ENCODE data around the gene ZNF335. TPM values are rescaled to one million over a fixed set of nuclear protein-coding genes. Genes with fewer than 3 reads are reported as not detected.

The ZNF335 gene
- total RNA-seq, 1 donor from 2014 or later: 19.1 TPM

DNA sequence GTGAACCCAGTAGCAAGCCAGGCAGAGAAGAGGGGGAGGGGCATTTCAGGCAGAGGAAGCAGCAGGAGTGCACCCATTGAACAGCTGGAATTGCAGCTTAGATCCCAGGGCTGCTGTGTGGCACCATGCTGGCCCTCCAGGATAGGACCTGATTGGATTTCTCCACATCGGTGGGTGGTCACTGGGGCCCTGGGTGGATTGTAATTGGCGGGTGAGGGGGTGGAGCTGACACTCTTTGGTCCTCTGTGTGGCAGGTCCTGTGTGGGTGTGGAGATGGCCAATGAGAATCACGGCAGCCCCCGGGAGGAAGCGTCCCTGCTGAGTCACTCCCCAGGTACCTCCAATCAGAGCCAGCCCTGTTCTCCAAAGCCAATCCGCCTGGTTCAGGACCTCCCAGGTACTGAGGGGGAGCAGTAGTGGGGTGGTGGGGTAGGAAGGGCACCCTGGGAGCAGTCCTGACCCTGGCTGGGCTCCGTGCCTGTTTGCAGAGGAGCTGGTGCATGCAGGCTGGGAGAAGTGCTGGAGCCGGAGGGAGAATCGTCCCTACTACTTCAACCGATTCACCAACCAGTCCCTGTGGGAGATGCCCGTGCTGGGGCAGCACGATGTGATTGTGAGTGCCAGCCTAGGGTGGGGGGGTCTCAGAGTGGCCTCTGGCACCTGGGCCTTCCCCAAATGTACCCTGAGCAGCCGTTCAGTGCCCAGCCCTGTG is 33.1 kb downstream of the ZNF335 start:
- Histone ChIP-seq H3K4me1 (peaks cover 9% of the 10 kb centered on the region), H3K27ac (no peak overlapping the region), H3K9me3 (no peaks in the 10 kb centered on the region), H3K27me3 (no peaks in the 10 kb centered on the region), H3K4me3 (no peak overlapping the region), H3K36me3 (peaks cover 68% of the 10 kb centered on the region)
- ATAC-seq (no peak), DNase-seq (no peak)
- TF ChIP-seq, protein P1, sequence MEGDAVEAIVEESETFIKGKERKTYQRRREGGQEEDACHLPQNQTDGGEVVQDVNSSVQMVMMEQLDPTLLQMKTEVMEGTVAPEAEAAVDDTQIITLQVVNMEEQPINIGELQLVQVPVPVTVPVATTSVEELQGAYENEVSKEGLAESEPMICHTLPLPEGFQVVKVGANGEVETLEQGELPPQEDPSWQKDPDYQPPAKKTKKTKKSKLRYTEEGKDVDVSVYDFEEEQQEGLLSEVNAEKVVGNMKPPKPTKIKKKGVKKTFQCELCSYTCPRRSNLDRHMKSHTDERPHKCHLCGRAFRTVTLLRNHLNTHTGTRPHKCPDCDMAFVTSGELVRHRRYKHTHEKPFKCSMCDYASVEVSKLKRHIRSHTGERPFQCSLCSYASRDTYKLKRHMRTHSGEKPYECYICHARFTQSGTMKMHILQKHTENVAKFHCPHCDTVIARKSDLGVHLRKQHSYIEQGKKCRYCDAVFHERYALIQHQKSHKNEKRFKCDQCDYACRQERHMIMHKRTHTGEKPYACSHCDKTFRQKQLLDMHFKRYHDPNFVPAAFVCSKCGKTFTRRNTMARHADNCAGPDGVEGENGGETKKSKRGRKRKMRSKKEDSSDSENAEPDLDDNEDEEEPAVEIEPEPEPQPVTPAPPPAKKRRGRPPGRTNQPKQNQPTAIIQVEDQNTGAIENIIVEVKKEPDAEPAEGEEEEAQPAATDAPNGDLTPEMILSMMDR (IDR thresholded peaks at IDR 0.05): no peak
- intact Hi-C loops (cut with DNase I): no loop called here

DNA sequence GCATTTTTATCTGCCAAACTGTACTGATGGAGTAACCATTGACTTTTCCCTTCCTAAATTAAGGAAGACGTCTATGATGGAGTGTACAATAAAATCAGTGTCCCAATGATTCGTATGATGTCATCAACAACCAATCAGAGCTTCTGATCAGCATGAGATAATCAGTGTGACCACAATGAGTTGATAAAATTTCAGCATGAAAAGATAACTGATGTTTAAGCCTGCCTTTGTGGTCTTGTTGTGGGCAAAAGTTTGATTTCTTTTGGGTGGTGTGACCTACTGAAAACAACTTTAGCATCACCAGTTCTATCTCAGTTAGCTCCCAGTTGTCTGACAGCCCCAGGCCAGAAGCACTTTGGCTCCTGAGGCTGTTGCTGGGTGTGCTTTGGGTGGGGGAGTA is 34.2 kb downstream of the ZNF335 start:
- H3K27me3 ChIP-seq: no peaks in the 10 kb centered on the region
- H3K9me3 ChIP-seq: no peaks in the 10 kb centered on the region
- no peak for ATAC-seq
- no peak overlapping the region for H3K27ac ChIP-seq
- H3K36me3 ChIP-seq: peaks cover 57% of the 10 kb centered on the region
- H3K4me3 ChIP-seq: no peak overlapping the region
- intact Hi-C loops (cut with DNase I): no loop called here
- no peak for DNase-seq
- TF ChIP-seq, protein P1 (IDR thresholded peaks at IDR 0.05): no peak
- H3K4me1 ChIP-seq: peaks cover 14% of the 10 kb centered on the region

DNA sequence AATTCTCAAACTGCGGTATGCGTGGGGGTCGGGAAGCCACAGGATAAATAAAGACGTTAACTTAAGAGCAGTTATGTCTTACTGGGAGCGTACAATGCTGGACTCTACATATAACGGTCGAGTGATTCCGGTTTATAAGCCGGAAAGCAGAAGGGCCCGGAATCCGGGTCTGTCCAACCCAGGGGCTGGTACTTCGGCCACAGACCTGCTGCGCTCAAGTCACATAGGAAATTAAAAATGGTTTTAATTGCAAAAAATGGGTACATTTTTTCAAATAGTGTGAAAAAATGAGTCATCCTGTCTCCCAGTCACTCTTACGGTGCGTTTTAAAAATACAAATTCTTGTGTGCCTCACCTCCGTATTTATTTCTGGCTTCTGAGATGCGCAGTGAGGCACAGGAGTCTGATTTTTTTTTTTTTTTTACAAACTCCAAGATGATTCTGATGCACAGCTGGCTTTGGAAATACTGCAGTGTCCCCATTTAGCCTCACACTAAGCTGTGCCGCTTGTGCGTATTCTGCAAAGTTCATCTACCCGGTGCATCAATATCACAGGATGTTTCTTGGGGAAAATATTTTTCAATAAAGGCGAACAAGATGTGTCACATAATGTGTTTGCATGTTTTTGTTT is 36.5 kb downstream of the ZNF335 start:
- Histone ChIP-seq H3K27me3 (no peaks in the 10 kb centered on the region), H3K4me3 (peak overlapping the region; percentile 99), H3K27ac (peak overlapping the region; percentile 100), H3K36me3 (peaks cover 35% of the 10 kb centered on the region), H3K4me1 (peaks cover 14% of the 10 kb centered on the region), H3K9me3 (no peaks in the 10 kb centered on the region)
- peak; percentile 3 for ATAC-seq
- DNase-seq: no peak
- TF ChIP-seq, protein P1 (IDR thresholded peaks at IDR 0.05): no peak
- intact Hi-C loops (cut with DNase I): no loop called here

DNA sequence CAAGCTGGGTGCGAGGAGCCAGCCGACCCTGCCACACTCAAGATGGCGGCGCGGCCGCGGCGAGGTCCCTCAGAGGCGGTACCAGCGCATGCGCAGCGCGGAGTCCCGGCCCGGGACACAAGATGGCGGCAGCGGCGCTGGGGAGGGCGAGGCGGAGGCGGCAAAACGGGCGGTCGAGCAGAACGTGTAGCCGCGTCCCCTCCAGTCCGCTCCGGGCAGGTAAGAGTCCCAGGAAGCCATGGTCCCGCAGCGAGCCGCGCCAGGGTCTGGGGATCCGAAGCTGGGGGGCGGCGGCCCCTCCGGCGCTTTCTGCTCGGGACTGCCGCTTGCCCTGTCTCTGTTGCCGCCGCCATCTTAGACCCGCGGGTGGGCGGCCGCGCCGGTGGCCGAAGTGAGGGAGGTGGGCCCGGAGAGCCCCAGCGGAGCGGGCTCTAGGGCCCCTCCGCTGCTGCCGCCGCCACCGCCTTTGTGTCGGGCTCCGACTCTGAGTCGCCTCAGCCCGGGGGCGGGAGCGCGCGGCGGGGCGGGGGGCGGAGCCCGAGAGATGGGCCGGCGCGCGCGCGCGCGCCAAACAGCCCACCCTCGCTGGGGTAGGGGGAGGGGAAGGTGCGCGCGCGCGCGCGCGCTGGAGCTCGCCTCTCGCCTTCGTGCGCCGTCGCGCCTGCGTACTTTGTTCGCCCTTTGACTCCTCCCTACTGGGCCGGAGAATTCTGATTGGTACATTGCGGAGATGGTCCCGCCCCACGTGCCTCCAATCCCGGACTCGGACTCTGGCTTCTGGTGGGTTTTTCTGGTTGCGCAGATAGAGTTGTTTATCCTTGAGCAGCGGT is 37.2 kb downstream of the ZNF335 start, which contains the start of gene PCIF1:
PCIF1 (plus strand) TSS at position 98 of the 830 bp plus-strand sequence. CDS start 4,317 bp downstream, outside the sequence.
- H3K27me3 ChIP-seq: no peaks in the 10 kb centered on the region
- H3K4me1 ChIP-seq: peaks cover 14% of the 10 kb centered on the region
- TF ChIP-seq, protein P1 (IDR thresholded peaks at IDR 0.05): no peak
- no peaks in the 10 kb centered on the region for H3K9me3 ChIP-seq
- DNase-seq (peak; percentile 99), ATAC-seq (peak; percentile 93)
- intact Hi-C loops (cut with DNase I): no loop called here
- H3K36me3 ChIP-seq: peaks cover 27% of the 10 kb centered on the region
- H3K4me3 ChIP-seq: peak within 1 kb of the TSS; percentile 99
- H3K27ac ChIP-seq: peak within 1 kb of the TSS; percentile 100

DNA sequence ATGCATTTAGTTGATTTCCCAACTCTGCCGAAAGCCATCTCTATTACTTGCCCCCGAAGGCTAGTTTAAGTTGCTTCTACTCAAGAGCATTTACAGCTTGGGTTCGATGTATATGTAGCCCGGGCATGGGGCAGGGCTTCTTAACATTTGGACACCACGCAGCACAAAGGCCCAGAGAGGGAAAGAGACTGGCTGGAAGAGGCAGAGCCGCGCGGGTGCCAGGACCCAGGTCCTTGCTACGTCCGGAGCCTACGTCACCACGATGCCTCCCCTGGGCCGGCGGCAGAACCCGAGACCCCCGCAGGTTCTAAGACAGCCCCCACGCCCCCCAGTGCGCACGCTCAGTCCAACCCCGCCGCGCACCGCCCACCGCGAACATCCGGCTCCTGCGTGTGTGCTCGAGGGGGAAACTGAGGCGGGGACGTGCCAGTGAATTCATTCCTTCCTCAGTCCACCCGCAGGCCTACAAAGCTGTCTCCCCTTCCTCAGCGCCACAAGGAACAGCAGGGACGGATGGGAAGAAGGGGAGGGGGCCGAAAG is 37.9 kb downstream of the ZNF335 start:
- peak; percentile 24 for ATAC-seq
- Histone ChIP-seq H3K36me3 (peaks cover 20% of the 10 kb centered on the region), H3K4me3 (peak overlapping the region; percentile 99), H3K27me3 (no peaks in the 10 kb centered on the region), H3K9me3 (no peaks in the 10 kb centered on the region), H3K4me1 (peaks cover 14% of the 10 kb centered on the region), H3K27ac (peak overlapping the region; percentile 100)
- TF ChIP-seq, protein P1 (IDR thresholded peaks at IDR 0.05): no peak
- peak; percentile 87 for DNase-seq
- intact Hi-C loops (cut with DNase I): no loop called here

All from upper lobe of right lung (tissue), 1 donor.